ENCODE results near the gene USHBP1.

Gene USHBP1

DNA sequence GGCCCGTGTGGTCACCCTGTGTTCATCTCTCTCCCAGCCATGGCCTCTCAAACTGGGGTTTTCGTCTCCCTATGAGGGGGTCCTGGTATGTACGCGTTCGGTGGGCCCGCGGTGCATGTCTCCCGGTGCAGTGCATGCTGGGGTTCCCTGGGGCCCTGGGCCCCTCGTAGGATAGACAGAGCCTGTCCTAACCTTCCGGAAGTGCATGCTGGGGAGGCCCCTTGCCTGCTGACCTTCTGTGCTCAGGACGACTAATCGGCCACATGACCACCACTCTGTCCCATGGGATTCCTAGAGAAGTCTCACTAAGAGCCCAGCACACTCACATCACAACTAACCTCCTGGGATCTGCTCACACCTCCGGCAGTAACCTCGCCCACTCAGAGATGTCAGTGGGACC, 54.2 kb downstream of the USHBP1 start:
- no peak for DNase-seq

- peak; percentile 40 for DNase-seq
These were observed 55.2 kb downstream of the USHBP1 start for GRCh38 chr19:17209126-17210036.

- DNase-seq, result no peak
These were observed 57.6 kb downstream of the USHBP1 start for GRCh38 chr19:17206736-17207581.

DNA sequence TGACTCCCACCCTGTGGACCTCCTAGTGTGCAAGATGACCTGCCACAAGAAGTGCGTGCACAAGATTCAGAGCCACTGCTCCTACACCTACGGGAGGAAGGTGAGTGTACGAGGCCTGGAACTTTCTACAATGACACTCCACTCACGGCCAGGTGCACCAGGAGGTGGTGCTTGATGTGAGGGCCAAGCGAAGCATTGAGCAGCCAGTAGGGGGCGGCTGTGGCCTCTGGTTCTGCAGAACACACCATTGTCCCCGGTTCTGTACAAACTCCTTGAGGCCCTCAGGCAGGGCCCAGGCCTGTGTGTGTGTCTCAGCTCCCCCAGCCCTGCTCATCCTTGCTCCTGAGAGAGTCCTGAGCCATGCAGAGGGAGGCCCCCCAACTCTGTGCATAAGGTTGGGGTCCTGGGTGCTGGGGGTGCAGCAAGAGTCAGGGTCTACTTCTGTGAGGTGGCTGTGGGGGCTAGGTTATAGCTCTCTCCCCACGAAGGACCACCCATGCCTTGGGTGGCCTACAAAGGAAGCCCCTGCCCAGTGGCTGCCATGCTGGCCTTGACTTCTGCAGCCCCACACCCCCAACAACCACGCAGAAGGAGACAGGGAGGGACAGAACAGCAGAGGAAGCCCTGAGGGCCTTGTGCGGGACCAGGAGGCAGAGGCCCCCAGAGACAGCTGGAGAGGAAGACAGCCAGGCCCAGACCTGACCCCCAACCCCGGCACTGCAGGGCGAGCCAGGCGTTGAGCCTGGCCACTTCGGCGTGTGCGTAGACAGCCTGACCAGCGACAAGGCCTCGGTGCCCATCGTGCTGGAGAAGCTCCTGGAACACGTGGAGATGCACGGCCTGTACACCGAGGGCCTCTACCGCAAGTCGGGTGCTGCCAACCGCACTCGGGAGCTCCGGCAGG, 59.1 kb downstream of the USHBP1 start:
- DNase-seq, result peak; percentile 65

DNA sequence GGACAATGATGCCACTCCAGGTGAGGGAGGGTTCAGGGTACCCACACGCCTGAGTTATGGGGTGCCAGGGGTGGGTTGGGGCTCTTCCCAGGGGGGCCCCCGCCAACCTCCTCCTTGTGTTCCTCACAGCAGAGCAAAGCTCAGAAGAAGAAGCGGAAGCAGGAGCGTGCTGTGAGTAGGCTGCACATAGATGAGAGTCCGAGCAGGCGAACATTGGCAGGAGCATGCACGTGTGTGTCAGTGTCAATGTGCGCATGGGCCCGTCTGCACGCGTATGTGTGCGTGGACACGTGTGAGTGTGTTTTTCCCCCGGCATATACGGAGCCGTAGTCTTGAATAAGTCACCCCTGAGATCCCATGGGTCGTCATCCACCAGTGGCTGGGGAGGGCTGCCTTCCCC, 61.8 kb downstream of the USHBP1 start:
- no peak for DNase-seq

DNA sequence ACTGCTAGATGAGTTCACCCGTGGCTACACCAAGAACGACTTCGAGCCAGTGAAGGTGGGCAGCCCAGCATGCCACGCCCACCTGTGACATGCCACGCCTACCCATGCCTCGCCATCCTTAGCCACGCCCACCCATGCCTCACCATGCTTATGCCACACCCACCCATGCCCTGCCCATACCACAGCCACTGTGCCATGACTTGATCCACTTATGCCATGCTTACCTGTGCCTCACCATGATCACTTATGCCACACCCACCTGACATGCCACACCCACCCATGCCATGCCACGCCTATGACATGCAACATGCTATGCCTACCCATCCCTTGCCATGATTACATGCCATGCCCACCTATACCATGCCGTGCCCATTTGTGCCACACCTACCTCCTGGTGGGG, 62.3 kb downstream of the USHBP1 start:
- no peak for DNase-seq

- DNase-seq, result no peak
These were observed 64.0 kb downstream of the USHBP1 start for GRCh38 chr19:17200408-17201079.

Data from eye (tissue), 1 donor.